Measurements from ENCODE around the gene TMF1.

Gene TMF1

GRCh38 chr3:69012100-69012799 lies 39.9 kb downstream of the TMF1 start:
- DNase-seq (ENCODE audit: low read depth) = no peak

GRCh38 chr3:69011096-69011730 lies 40.9 kb downstream of the TMF1 start:
- DNase-seq (ENCODE audit: low read depth) = no peak

- DNase-seq (ENCODE audit: low read depth) = no peak
Observed at GRCh38 chr3:69009559-69010410, 42.3 kb downstream of the TMF1 start.

- no peak for DNase-seq (ENCODE audit: low read depth)
Observed at GRCh38 chr3:69008980-69009379, 43.2 kb downstream of the TMF1 start.

- no peak for DNase-seq (ENCODE audit: low read depth)
Observed at GRCh38 chr3:69005791-69006482, 46.2 kb downstream of the TMF1 start.

GRCh38 chr3:69005071-69005790 lies 46.9 kb downstream of the TMF1 start:
- DNase-seq (ENCODE audit: low read depth) = no peak

- DNase-seq (ENCODE audit: low read depth) = no peak
Observed at GRCh38 chr3:69004138-69004537, 48.0 kb downstream of the TMF1 start.

- DNase-seq (ENCODE audit: low read depth) = no peak
Observed at GRCh38 chr3:68999605-69000004, 52.5 kb downstream of the TMF1 start.

GRCh38 chr3:68999158-68999557 lies 53.0 kb downstream of the TMF1 start:
- no peak for DNase-seq (ENCODE audit: low read depth)

GRCh38 chr3:68997887-68998286 lies 54.2 kb downstream of the TMF1 start:
- DNase-seq (ENCODE audit: low read depth) = no peak

- DNase-seq (ENCODE audit: low read depth) = no peak
Observed at GRCh38 chr3:68996356-68996995, 55.7 kb downstream of the TMF1 start.

- DNase-seq (ENCODE audit: low read depth) = no peak
Observed at GRCh38 chr3:68988740-68989139, 63.4 kb downstream of the TMF1 start.

GRCh38 chr3:68987322-68987721 lies 64.8 kb downstream of the TMF1 start:
- DNase-seq (ENCODE audit: low read depth) = no peak

- no peak for DNase-seq (ENCODE audit: low read depth)
Observed at GRCh38 chr3:68986496-68987208, 65.5 kb downstream of the TMF1 start.

GRCh38 chr3:68985146-68985790 lies 66.9 kb downstream of the TMF1 start:
- no peak for DNase-seq (ENCODE audit: low read depth)

- DNase-seq (ENCODE audit: low read depth) = no peak
Observed at GRCh38 chr3:68984011-68984530, 68.1 kb downstream of the TMF1 start.

- no peak for DNase-seq (ENCODE audit: low read depth)
Observed at GRCh38 chr3:68977486-68978167, 74.5 kb downstream of the TMF1 start.

- no peak for DNase-seq (ENCODE audit: low read depth)
Observed at GRCh38 chr3:68974711-68975110, 77.4 kb downstream of the TMF1 start.

- no peak for DNase-seq (ENCODE audit: low read depth)
Observed at GRCh38 chr3:68973639-68974038, 78.5 kb downstream of the TMF1 start.

Data from HS-5 (cell line).